ENCODE data around the gene RAD51B. TPM values are rescaled to one million over a fixed set of nuclear protein-coding genes. Genes with fewer than 3 reads are reported as not detected.

Gene RAD51B
- total RNA-seq, 2 donors from 2014 or later = 9.3 to 12.1 TPM

- H3K9me3 ChIP-seq = no peaks in the 10 kb centered on the region
- no peaks in the 10 kb centered on the region for H3K36me3 ChIP-seq
- ATAC-seq (ENCODE audit: insufficient number of reproducible peaks, low FRiP score, low read depth) (no peak), DNase-seq (ENCODE audit: low spot score) (no peak)
- H3K4me3 ChIP-seq = no peak overlapping the region
- H3K4me1 ChIP-seq (ENCODE audit: control insufficient read depth in 1 of 2, low read depth in 2 of 2) = peaks cover 19 to 29% of the 10 kb centered on the region in 2 donors
- H3K27me3 ChIP-seq (replicated peaks; ENCODE audit: insufficient read depth) = no peaks in the 10 kb centered on the region
- no peak for TF ChIP-seq CTCF (IDR thresholded peaks at IDR 0.05)
- H3K27ac ChIP-seq = no peak overlapping the region
Measured at GRCh38 chr14:68687746-68688145, 868.2 kb downstream of the RAD51B start.

GRCh38 chr14:68688872-68689371 is 869.3 kb downstream of the RAD51B start:
- Histone ChIP-seq H3K4me1 (ENCODE audit: control insufficient read depth in 1 of 2, low read depth in 2 of 2) (peaks cover 11 to 20% of the 10 kb centered on the region in 2 donors), H3K36me3 (no peaks in the 10 kb centered on the region), H3K27me3 (replicated peaks; ENCODE audit: insufficient read depth) (no peaks in the 10 kb centered on the region), H3K27ac (no peak overlapping the region), H3K4me3 (no peak overlapping the region), H3K9me3 (no peaks in the 10 kb centered on the region)
- no peak for TF ChIP-seq CTCF (IDR thresholded peaks at IDR 0.05)
- ATAC-seq (ENCODE audit: insufficient number of reproducible peaks, low FRiP score, low read depth) (no peak), DNase-seq (ENCODE audit: low spot score) (no peak)

- ATAC-seq (ENCODE audit: insufficient number of reproducible peaks, low FRiP score, low read depth) (no peak), DNase-seq (ENCODE audit: low spot score) (no peak)
- Histone ChIP-seq H3K27me3 (replicated peaks; ENCODE audit: insufficient read depth) (no peaks in the 10 kb centered on the region), H3K4me1 (ENCODE audit: control insufficient read depth in 1 of 2, low read depth in 2 of 2) (peaks cover 6 to 20% of the 10 kb centered on the region in 2 donors), H3K4me3 (no peak overlapping the region), H3K36me3 (no peaks in the 10 kb centered on the region), H3K27ac (no peak overlapping the region), H3K9me3 (no peaks in the 10 kb centered on the region)
- no peak for TF ChIP-seq CTCF (IDR thresholded peaks at IDR 0.05)
Measured at GRCh38 chr14:68689511-68689910, 869.9 kb downstream of the RAD51B start.

GRCh38 chr14:68690089-68690958 is 870.7 kb downstream of the RAD51B start:
- ATAC-seq (ENCODE audit: insufficient number of reproducible peaks, low FRiP score, low read depth) = no peak
- no peak for TF ChIP-seq CTCF (IDR thresholded peaks at IDR 0.05)
- Histone ChIP-seq H3K9me3 (no peaks in the 10 kb centered on the region), H3K36me3 (no peaks in the 10 kb centered on the region), H3K27ac (no peak overlapping the region), H3K4me3 (no peak overlapping the region), H3K27me3 (replicated peaks; ENCODE audit: insufficient read depth) (no peaks in the 10 kb centered on the region), H3K4me1 (ENCODE audit: control insufficient read depth in 1 of 2, low read depth in 2 of 2) (peaks cover 8 to 21% of the 10 kb centered on the region in 2 donors)
- DNase-seq (ENCODE audit: low spot score) = no peak

- no peak for DNase-seq (ENCODE audit: low spot score)
- Histone ChIP-seq H3K27ac (no peak overlapping the region), H3K4me1 (ENCODE audit: control insufficient read depth in 1 of 2, low read depth in 2 of 2) (peaks cover 16 to 30% of the 10 kb centered on the region in 2 donors)
Measured at GRCh38 chr14:68691031-68691791, 871.6 kb downstream of the RAD51B start.

More at GRCh38 chr14:68691031-68691791, 871.6 kb downstream of the RAD51B start:
- ATAC-seq (ENCODE audit: insufficient number of reproducible peaks, low FRiP score, low read depth) = no peak
- no peak overlapping the region for H3K4me3 ChIP-seq
- no peaks in the 10 kb centered on the region for H3K36me3 ChIP-seq
- H3K9me3 ChIP-seq = no peaks in the 10 kb centered on the region
- no peak for TF ChIP-seq CTCF (IDR thresholded peaks at IDR 0.05)
- no peaks in the 10 kb centered on the region for H3K27me3 ChIP-seq (replicated peaks; ENCODE audit: insufficient read depth)

Measured in thoracic aorta (tissue), 2 donors.